GM12873 (cell line): ENCODE results near the gene ELOA2.

Experiments
- TF ChIP-seq, protein P1 (sequence below): IDR thresholded peaks from 2 replicates; pipeline ENCODE4 v1.5.1; 2012; ENCODE audit warnings: low read depth, mild to moderate bottlenecking, moderate library complexity, low read length, control low read depth; ENCODE audit not compliant: insufficient read depth; ENCODE audit errors: missing control alignments

ELOA2 gene

GRCh38 chr18:47062471-47062870, 27.1 kb upstream of the ELOA2 start:
- TF ChIP-seq, protein P1, sequence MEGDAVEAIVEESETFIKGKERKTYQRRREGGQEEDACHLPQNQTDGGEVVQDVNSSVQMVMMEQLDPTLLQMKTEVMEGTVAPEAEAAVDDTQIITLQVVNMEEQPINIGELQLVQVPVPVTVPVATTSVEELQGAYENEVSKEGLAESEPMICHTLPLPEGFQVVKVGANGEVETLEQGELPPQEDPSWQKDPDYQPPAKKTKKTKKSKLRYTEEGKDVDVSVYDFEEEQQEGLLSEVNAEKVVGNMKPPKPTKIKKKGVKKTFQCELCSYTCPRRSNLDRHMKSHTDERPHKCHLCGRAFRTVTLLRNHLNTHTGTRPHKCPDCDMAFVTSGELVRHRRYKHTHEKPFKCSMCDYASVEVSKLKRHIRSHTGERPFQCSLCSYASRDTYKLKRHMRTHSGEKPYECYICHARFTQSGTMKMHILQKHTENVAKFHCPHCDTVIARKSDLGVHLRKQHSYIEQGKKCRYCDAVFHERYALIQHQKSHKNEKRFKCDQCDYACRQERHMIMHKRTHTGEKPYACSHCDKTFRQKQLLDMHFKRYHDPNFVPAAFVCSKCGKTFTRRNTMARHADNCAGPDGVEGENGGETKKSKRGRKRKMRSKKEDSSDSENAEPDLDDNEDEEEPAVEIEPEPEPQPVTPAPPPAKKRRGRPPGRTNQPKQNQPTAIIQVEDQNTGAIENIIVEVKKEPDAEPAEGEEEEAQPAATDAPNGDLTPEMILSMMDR = no peak

DNA sequence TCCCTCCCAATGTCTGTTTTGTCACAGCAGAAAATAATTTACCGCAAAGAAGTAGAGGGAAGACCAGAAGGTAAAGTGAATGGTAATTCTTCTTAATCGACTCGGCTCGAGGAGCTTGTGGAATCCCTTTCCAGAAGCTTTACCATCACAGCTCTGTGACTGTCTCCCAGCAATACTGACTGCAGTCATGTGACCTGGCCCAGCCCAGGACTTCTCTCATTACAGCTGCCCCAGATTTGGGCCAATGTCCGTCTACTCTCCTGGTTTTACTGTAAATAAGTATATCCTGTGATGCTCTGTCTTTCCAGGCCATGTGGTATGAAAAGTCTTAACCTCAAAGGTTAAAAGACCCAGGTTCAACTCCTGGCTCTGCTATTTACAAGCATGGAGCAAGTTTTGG, 18.9 kb upstream of the ELOA2 start:
- TF ChIP-seq, protein P1 = no peak

DNA sequence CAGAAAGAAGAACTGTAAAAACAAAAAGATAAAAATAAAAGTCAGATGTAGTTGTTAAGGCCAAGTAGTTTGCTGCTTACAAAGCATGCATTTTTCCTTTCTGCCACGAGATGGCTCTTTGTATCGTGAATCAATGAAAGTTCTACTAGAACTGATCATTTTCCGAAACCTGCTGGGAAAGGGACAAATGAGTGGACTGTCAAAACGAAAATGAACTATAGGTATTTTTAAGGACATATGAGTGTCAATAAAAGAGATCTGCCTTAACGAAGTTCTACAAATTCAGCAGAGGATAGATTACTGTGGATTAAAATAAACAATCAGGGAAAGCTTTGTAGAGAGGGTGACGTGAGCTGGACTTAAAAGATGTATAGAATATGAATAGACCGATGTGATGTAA, 15.0 kb upstream of the ELOA2 start:
- TF ChIP-seq, protein P1 = peak; percentile 68

GRCh38 chr18:47040982-47041381, 5.6 kb upstream of the ELOA2 start:
- TF ChIP-seq, protein P1 = no peak

- TF ChIP-seq, protein P1 = no peak
Measured at GRCh38 chr18:47036927-47037578, 1.6 kb upstream of the ELOA2 start.

DNA sequence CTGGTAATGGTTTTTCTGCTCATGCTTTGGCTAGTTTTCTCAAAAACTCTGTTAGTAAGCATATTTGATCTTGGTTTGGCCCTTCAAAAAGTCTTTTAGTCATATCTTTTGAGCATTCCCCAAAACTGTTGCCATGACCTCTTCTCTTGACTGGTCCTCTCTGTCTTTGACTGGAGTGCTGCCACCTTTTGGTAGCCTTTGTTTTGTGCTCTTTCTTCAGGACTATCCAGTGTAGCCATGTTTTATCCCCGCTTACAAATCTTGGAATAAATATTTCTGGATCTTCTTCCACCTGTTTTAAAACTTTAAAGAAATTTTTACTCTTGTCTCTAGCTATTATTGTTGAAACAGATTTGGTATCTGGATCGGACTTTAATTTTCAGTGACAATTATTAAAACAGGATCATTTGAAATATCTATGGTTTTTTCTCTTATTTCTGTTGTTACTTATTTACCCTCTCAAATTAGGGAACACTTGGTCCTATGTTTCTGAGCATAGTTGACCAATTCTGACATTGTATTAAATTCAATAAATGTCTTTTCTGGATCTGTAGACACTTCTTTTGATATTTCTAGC, 965 bp upstream of the ELOA2 start:
- TF ChIP-seq, protein P1 = peak; percentile 43

DNA sequence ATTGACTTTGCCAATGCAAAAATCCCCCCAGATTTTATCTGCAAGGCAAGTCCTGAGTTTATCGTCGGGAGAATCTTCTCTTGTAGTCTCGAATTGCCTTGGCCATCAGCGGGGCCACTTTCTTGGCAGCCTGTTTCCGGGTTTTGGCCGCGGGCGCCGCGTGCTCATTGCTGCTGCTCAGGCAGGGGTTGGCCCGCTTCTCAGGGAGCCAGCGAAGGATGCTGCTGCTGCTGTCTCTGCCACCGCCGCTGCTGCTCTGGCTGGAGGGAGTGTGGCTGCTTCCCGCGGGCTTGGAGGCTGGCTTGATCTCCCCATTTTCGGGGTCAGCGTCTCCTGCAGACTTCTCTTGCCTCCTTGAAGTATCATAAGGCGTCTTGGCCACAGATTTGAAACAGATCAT, 2.5 kb downstream of the ELOA2 start:
- TF ChIP-seq, protein P1 = no peak
